OCI-LY3 (cell line): Measurements from ENCODE around the gene RAPGEF1.

Experiments used
- EZH2phosphoT487 ChIP-seq: fragments of 200-600 bp; shearing (Covaris generic); IDR thresholded peaks from 2 replicates; pipeline ENCODE4 v1.6.1; 2018; ENCODE audit warnings: antibody characterized with exemption, mixed run types, low read depth
- TF ChIP-seq, protein P1 (sequence below): fragments of 200-600, 300-600 bp; sonication (generic); IDR thresholded peaks from 2 replicates; pipeline ENCODE4 v1.5.1; 2014; ENCODE audit warnings: antibody characterized with exemption, low read length, low read depth

DNA sequence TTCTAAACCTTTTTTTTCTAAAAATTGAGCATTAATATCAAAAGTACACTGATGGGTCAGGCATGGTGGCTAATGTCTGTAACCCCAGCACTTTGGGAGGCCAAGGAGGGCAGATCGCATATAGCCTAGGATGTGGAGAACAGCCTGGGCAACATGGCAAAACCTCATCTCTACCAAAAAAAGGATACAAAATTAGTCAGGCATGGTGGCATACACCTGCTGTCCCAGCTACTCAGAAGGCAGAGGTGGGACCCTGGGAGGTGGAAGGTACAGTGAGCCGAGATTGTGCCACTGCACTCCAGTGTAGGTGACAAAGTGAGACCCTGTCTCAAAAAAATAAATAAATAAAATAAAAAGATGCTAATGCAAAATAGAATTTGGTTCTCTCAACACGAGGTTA lies 49.4 kb downstream of the RAPGEF1 start:
- TF ChIP-seq, protein P1, sequence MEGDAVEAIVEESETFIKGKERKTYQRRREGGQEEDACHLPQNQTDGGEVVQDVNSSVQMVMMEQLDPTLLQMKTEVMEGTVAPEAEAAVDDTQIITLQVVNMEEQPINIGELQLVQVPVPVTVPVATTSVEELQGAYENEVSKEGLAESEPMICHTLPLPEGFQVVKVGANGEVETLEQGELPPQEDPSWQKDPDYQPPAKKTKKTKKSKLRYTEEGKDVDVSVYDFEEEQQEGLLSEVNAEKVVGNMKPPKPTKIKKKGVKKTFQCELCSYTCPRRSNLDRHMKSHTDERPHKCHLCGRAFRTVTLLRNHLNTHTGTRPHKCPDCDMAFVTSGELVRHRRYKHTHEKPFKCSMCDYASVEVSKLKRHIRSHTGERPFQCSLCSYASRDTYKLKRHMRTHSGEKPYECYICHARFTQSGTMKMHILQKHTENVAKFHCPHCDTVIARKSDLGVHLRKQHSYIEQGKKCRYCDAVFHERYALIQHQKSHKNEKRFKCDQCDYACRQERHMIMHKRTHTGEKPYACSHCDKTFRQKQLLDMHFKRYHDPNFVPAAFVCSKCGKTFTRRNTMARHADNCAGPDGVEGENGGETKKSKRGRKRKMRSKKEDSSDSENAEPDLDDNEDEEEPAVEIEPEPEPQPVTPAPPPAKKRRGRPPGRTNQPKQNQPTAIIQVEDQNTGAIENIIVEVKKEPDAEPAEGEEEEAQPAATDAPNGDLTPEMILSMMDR, result no peak
- TF ChIP-seq EZH2phosphoT487, result no peak
